A549 treated with AZD9567 at 1 μM for 4 hours (cell line): Measurements from ENCODE around the gene SH2D1B. TPM values are rescaled to one million over a fixed set of nuclear protein-coding genes. Genes with fewer than 3 reads are reported as not detected.

ENCODE experiments used
- total RNA-seq: library from RNA; stranded (reverse); fragments of 200-300 nt; extraction: Qiagen RNA extraction; gene quantifications from 5 replicates; pipeline ENCODE4 v1.2.3, GENCODE V29; 2022; ENCODE audit not compliant: insufficient read depth

SH2D1B gene, protein sequence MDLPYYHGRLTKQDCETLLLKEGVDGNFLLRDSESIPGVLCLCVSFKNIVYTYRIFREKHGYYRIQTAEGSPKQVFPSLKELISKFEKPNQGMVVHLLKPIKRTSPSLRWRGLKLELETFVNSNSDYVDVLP
- total RNA-seq, result 0.05 to 0.21 TPM (median 0.06 TPM) in 4 of 5 replicates, not detected in the other

DNA sequence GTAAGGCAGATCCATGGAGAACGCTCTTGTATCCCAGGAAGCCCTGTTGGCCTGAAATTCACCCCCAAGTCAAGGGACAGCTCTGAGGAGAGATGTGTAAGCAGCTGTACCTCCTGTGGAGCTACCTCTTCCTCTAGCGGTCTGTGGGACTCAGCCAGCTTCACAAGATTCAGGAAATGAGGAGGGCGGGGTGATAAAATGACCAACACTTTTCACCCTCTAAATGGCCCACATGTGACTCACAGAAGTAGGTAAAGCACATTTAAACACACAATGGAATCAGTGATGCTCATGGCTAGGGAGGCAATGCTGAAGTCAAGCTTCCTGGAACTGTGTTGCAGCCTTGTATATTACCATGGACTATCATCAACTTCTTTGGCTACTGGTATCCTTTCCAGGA, at the start of gene SH2D1B:
TSS of gene SH2D1B (minus strand) at position 135 of the 400 bp plus-strand sequence. CDS start at position 15, 120 bp downstream.

DNA sequence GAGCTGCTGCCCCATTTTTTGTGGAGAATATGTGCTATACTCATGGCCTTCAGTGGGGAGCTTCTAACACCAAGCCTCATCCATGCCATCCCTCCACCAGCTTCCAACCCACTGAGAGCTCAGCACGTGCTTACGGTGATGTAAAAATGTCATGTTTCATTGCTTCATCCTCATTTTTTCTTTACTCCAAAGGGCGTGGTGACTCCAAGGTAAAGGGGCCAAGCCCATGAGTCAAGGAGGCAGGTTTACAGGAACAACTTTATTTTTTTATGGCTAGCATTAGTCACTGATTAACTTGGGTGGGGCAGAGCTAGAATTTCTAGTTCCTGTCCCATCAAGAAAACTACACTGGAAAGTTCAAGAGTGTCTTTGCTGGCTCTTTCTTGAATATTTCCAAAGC, 30.6 kb downstream of the SH2D1B start, which contains the start of gene C1orf226:
TSS of gene C1orf226 (plus strand) at position 346 of the 400 bp plus-strand sequence. CDS start 174 bp downstream, outside the sequence.

DNA sequence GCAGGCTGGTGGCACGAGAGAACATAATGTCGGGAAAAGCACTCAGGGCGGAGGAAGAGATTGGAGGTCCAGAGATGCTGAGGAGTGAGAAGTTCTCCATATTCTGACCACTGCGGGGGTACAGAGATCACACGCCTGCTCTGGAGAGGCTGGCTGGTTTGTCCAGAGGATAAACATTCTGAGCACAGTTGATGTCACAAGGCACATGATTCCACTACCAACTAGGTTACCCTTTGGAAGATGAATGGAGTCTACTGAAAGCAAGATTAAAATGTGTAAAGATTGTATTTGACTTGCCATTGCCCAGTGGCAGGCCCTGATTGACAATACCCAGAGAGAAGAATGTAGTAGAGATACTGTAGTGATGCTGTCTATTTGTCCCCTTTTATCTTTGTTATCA, 35.2 kb downstream of the SH2D1B start, which contains the start of gene SPATA46:
TSS of gene SPATA46 (minus strand) at position 164 of the 400 bp plus-strand sequence. CDS start at position 100, 64 bp downstream.

Other genes starting within 250 kb of the SH2D1B start
- gene SPATA46, start 35.3 kb downstream of the SH2D1B start, total RNA-seq, result not detected in 5 replicates
- 0.78 to 2.3 TPM (median 0.88 TPM) in 5 replicates for gene C1orf226, start 30.4 kb downstream of the SH2D1B start, total RNA-seq
- 14.3 to 21.7 TPM (median 20.6 TPM) in 5 replicates for gene UHMK1, start 85.7 kb upstream of the SH2D1B start, total RNA-seq
- 27.9 to 37.6 TPM (median 31.6 TPM) in 5 replicates for gene UAP1, start 149.6 kb upstream of the SH2D1B start, total RNA-seq
- 0.35 to 0.81 TPM (median 0.52 TPM) in 5 replicates for gene DDR2, start 220.3 kb upstream of the SH2D1B start, total RNA-seq